Calu3 (cell line): ENCODE measurements around the gene DOC2A. TPM values are rescaled to one million over a fixed set of nuclear protein-coding genes. Genes with fewer than 3 reads are reported as not detected.

ENCODE experiments used
- BruUV-seq: library from RNA; stranded (reverse); fragments of 400-500 nt; replicated peaks from 2 replicates; lab custom pipeline; 2021; lab: Mats Ljungman, UMichigan
- CTCF ChIA-PET: fragments of 300-600 bp; sonication (Branson Sonifier 250); formaldehyde crosslinking; loops from one replicate; lab custom pipeline; 2022; ENCODE audit warnings: antibody characterized with exemption; lab: Charles Lee
- DNase-seq: peaks from one replicate; pipeline ENCODE4 v3.0.0; 2022
- H3K27ac Mint-ChIP-seq: one replicate; pipeline ENCODE4 v1.8.0; 2022; ENCODE audit warnings: mixed read lengths; ENCODE audit not compliant: unreplicated experiment
- H3K27me3 Mint-ChIP-seq: one replicate; pipeline ENCODE4 v1.8.0; 2022; ENCODE audit warnings: mixed read lengths; ENCODE audit not compliant: unreplicated experiment
- H3K36me3 Mint-ChIP-seq: one replicate; pipeline ENCODE4 v1.8.0; 2022; ENCODE audit warnings: mild to moderate bottlenecking, moderate library complexity, mixed read lengths; ENCODE audit not compliant: insufficient read depth, unreplicated experiment
- H3K4me1 Mint-ChIP-seq: one replicate; pipeline ENCODE4 v1.8.0; 2022; ENCODE audit warnings: mild to moderate bottlenecking, low read depth, mixed read lengths; ENCODE audit not compliant: unreplicated experiment
- H3K4me3 Mint-ChIP-seq: one replicate; pipeline ENCODE4 v1.8.0; 2022; ENCODE audit warnings: mild to moderate bottlenecking, low read depth, moderate library complexity, mixed read lengths; ENCODE audit not compliant: unreplicated experiment
- H3K9me3 Mint-ChIP-seq: one replicate; pipeline ENCODE4 v1.8.0; 2022; ENCODE audit warnings: low read depth, mixed read lengths; ENCODE audit not compliant: unreplicated experiment
- CTCF ChIP-seq: fragments of 200-600 bp; IDR thresholded peaks from one replicate; pipeline ENCODE4 v1.8.0; 2022; ENCODE audit warnings: antibody characterized with exemption; ENCODE audit not compliant: unreplicated experiment
- intact Hi-C: fragments of 100-400 bp; cut with micrococcal nuclease; formaldehyde crosslinking; loops from one replicate; pipeline ENCODE4 v1.10.0; 2022; ENCODE audit not compliant: unreplicated experiment
- total RNA-seq: library from RNA; stranded (reverse); gene quantifications from 2 replicates; pipeline ENCODE4 v1.2.3, GENCODE V29; 2022

Gene DOC2A
- total RNA-seq, 1 experiment from 2014 or later = 19.9 TPM

DNA sequence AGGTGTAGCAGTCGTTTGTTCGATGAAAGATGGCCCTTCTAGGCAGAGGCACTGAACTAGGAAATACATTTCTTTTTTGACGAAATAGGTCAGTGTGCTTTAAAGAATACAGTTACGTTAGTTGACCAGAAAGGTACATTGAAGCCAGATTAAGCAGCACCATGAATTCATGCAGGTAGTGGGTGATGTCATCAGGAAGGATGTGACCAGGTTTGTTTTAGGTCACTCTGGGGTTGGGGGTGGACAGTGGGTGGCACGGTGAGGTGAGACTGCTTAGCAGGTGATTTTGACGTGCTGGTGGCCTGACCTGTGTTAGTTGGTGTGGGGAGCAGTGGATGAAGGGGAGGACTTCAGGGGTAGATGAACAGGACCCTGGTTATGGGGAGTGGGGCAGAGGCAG, 11.2 kb downstream of the DOC2A start:
- CTCF ChIA-PET = no interaction called here
- TF ChIP-seq CTCF = no peak
- no peaks in the 10 kb centered on the region for H3K9me3 Mint-ChIP-seq
- BruUV-seq = no TSS peak
- intact Hi-C loops = no loop called here
- peaks cover 23% of the 10 kb centered on the region for H3K4me1 Mint-ChIP-seq
- no peak overlapping the region for H3K4me3 Mint-ChIP-seq
- no peak overlapping the region for H3K27ac Mint-ChIP-seq
- DNase-seq = no peak
- H3K36me3 Mint-ChIP-seq = peaks cover 47% of the 10 kb centered on the region
- no peaks in the 10 kb centered on the region for H3K27me3 Mint-ChIP-seq

DNA sequence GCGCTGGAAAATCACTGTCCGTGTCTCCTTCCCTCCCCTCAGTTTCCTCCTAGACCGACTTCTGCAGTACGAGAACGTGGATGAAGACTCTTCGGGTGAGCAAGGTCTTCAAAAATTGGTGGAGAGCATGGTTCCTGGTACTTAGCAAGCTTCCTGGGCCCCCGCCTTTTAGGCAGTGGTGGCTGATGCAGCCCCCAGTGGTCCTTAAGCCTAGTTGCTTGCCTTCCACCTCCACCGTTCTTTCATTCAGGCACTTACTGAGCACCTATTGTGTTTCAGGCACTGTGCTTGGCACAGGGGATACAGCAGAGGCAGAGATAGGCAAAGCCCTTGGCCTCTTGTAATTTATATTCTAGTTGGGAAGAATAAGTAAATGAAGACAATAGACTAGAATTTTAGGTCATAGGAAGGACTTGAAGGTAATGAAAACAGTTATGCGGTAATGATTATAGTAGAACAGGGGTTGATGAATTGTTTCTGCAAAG, 14.0 kb downstream of the DOC2A start:
- H3K9me3 Mint-ChIP-seq = no peaks in the 10 kb centered on the region
- no TSS peak for BruUV-seq
- H3K27me3 Mint-ChIP-seq = no peaks in the 10 kb centered on the region
- H3K4me1 Mint-ChIP-seq = peaks cover 26% of the 10 kb centered on the region
- intact Hi-C loops = no loop called here
- DNase-seq = no peak
- H3K36me3 Mint-ChIP-seq = peaks cover 49% of the 10 kb centered on the region
- H3K4me3 Mint-ChIP-seq = peak overlapping the region; percentile 100
- no peak for TF ChIP-seq CTCF
- H3K27ac Mint-ChIP-seq = peak overlapping the region; percentile 87
- CTCF ChIA-PET = no interaction called here

GRCh38 chr16:29995911-29996765, 14.7 kb downstream of the DOC2A start, which contains the start of gene INO80E:
TSS of gene INO80E (plus strand) at chr16:29996241. CDS start at chr16:29996311, 70 bp downstream.
- Mint-ChIP-seq H3K4me3 (peak within 1 kb of the TSS; percentile 100), H3K36me3 (peaks cover 49% of the 10 kb centered on the region), H3K27me3 (no peaks in the 10 kb centered on the region), H3K9me3 (no peaks in the 10 kb centered on the region), H3K4me1 (peaks cover 26% of the 10 kb centered on the region), H3K27ac (peak within 1 kb of the TSS; percentile 87)
- BruUV-seq = no TSS peak
- DNase-seq = peak; percentile 100
- intact Hi-C loops = no loop called here
- CTCF ChIA-PET = interaction anchor here (0.6 to 1.2 kb wide), 4 partner anchors 10 to 148 kb away, joined by 3 to 5 read pairs (median 4); partner anchors contain the start of gene KCTD13
- no peak for TF ChIP-seq CTCF

DNA sequence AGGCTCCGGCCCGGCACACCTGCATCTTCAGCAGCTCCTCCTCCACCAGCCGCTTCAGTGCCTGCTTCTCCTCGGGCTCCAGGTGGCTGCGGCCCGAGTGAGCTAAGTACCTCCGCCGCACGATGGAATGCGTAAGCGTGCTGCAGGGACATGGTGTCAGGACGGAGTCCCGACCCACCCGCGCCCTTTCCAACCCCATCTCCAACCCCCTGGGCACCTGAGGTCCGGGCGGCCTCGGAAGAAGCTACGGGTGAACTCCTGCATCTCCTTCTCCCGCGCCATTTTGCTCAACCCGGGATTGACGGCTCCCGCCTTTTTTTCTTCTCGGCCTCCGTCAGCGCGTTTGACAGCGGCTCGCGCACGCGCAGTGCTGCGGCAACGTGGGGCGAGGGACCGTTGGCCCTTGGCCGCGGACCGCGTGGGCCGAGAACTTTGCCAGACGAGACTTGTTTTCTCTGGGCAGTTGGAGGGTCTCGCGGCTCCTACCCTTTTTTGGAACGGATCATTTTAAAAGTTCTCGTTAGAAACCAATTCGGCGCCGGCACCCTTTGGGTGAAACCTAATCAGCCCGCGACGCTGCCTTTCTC, 15.4 kb downstream of the DOC2A start, which contains the start of gene HIRIP3:
HIRIP3 (minus strand) TSS at position 294 of the 587 bp plus-strand sequence; CDS start at position 282, 12 bp downstream.
- Mint-ChIP-seq H3K4me1 (peaks cover 26% of the 10 kb centered on the region), H3K27ac (peak within 1 kb of the TSS; percentile 87), H3K36me3 (peaks cover 53% of the 10 kb centered on the region), H3K9me3 (no peaks in the 10 kb centered on the region), H3K27me3 (no peaks in the 10 kb centered on the region), H3K4me3 (peak within 1 kb of the TSS; percentile 100)
- TF ChIP-seq CTCF = no peak
- intact Hi-C loops = no loop called here
- DNase-seq = peak; percentile 92
- CTCF ChIA-PET = interaction anchor here (0.6 to 1.2 kb wide), 4 partner anchors 10 to 147 kb away, joined by 3 to 5 read pairs (median 4); partner anchors contain the start of gene KCTD13
- BruUV-seq = TSS peak; percentile 62
